Activated CD8-positive, alpha-beta memory T cell treated with anti-CD3 and anti-CD28 coated beads, Interleukin-2, amount 50 U/mL, for 4 hours (primary cell): ENCODE measurements around the gene PAN2.

Experiments
- DNase-seq: peaks from one replicate; pipeline ENCODE4 v3.0.0-alpha.2; 2020

The PAN2 gene

GRCh38 chr12:56267443-56268071 is 66.2 kb downstream of the PAN2 start:
- DNase-seq: no peak

- DNase-seq: peak; percentile 91
Measured at GRCh38 chr12:56266693-56267442, 66.9 kb downstream of the PAN2 start, which contains the start of gene COQ10A. Gene COQ10A, plus strand, starts transcription at chr12:56266942. Its CDS starts 177 bp downstream, at chr12:56267119.
